Esophagus muscularis mucosa (tissue), 3 donors: ENCODE results near the gene JPH2.

ENCODE experiments used
- EP300 ChIP-seq: sonication (generic); formaldehyde crosslinking; IDR thresholded peaks from one replicate; pipeline ENCODE4 v1.6.1; 2017; ENCODE audit warnings: antibody characterized with exemption
- TF ChIP-seq, protein P1 (sequence below), 3 experiments: fragments of 200-600 bp in 2 of 3; fragments of 450-650 bp in 1 of 3; sonication (generic) in 2 of 3; IDR thresholded peaks; one replicate each; pipeline ENCODE4 v1.5.1; 2017 to 2019; ENCODE audit warnings: antibody characterized with exemption in 3 of 3, mild to moderate bottlenecking in 2 of 3, moderate library complexity in 1 of 3

DNA sequence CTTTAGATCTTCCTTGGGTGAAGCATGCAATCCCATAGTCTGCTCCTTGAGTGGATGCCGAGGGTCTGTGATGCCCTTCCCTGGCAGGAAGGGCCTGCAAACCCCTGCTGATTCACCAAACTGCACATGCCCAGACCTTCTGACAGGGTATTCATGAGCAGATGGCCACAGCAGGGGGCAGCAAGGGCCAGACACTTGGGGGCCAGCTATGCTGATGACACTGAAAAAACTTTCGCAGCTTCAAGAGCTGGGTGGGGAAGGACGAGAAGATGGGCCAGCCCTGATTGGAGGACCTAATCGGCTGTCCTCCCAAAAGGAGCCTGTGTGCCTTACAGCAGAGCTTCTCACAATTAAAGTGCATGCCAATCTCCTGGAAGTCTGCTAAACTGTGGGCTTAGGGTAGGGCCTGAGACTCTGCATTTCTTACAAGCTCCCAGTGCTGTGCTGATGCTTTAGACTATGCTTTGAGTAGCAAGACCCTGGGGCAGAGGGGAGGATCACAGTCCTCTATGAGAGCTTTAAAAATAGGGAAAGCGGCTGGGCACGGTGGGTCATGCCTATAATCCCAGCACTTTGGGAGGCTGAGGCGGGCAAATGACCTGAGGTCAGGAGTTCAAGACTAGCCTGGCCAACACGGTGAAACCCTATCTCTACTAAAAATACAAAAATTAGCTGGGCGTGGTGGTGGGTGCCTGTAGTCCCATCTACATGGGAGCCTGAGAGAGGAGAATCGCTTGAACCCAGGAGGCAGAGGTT, 44.9 kb upstream of the JPH2 start:
- TF ChIP-seq, protein P1, sequence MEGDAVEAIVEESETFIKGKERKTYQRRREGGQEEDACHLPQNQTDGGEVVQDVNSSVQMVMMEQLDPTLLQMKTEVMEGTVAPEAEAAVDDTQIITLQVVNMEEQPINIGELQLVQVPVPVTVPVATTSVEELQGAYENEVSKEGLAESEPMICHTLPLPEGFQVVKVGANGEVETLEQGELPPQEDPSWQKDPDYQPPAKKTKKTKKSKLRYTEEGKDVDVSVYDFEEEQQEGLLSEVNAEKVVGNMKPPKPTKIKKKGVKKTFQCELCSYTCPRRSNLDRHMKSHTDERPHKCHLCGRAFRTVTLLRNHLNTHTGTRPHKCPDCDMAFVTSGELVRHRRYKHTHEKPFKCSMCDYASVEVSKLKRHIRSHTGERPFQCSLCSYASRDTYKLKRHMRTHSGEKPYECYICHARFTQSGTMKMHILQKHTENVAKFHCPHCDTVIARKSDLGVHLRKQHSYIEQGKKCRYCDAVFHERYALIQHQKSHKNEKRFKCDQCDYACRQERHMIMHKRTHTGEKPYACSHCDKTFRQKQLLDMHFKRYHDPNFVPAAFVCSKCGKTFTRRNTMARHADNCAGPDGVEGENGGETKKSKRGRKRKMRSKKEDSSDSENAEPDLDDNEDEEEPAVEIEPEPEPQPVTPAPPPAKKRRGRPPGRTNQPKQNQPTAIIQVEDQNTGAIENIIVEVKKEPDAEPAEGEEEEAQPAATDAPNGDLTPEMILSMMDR (IDR thresholded peaks at IDR 0.05): no peak
- TF ChIP-seq EP300: no peak
